ENCODE measurements around the gene FBXW11. TPM values are rescaled to one million over a fixed set of nuclear protein-coding genes. Genes with fewer than 3 reads are reported as not detected.

Gene FBXW11
- total RNA-seq, 1 donor from 2014 or later = 110 TPM

GRCh38 chr5:171834461-171834860 is 172.0 kb downstream of the FBXW11 start:
- peaks cover 10% of the 10 kb centered on the region for H3K36me3 Mint-ChIP-seq (ENCODE audit: unreplicated experiment)
- DNase-seq = no peak
- H3K9me3 Mint-ChIP-seq (ENCODE audit: unreplicated experiment) = no peaks in the 10 kb centered on the region
- no peak for TF ChIP-seq CTCF (IDR thresholded peaks at IDR 0.05; ENCODE audit: partially characterized antibody, unreplicated experiment)
- peaks cover 2% of the 10 kb centered on the region for H3K4me1 Mint-ChIP-seq (ENCODE audit: low read depth, unreplicated experiment)
- no peak overlapping the region for H3K4me3 Mint-ChIP-seq (ENCODE audit: unreplicated experiment)
- no peak overlapping the region for H3K27ac Mint-ChIP-seq (ENCODE audit: unreplicated experiment)
- H3K27me3 Mint-ChIP-seq (ENCODE audit: unreplicated experiment) = peaks cover 6% of the 10 kb centered on the region

- peaks cover 2% of the 10 kb centered on the region for H3K4me1 Mint-ChIP-seq (ENCODE audit: low read depth, unreplicated experiment)
- H3K27me3 Mint-ChIP-seq (ENCODE audit: unreplicated experiment) = peaks cover 3% of the 10 kb centered on the region
- TF ChIP-seq CTCF (IDR thresholded peaks at IDR 0.05; ENCODE audit: partially characterized antibody, unreplicated experiment) = no peak
- no peak for DNase-seq
- peaks cover 10% of the 10 kb centered on the region for H3K36me3 Mint-ChIP-seq (ENCODE audit: unreplicated experiment)
- no peak overlapping the region for H3K27ac Mint-ChIP-seq (ENCODE audit: unreplicated experiment)
- no peak overlapping the region for H3K4me3 Mint-ChIP-seq (ENCODE audit: unreplicated experiment)
- no peaks in the 10 kb centered on the region for H3K9me3 Mint-ChIP-seq (ENCODE audit: unreplicated experiment)
Observed at GRCh38 chr5:171832775-171833174, 173.7 kb downstream of the FBXW11 start.

GRCh38 chr5:171830686-171831085 is 175.8 kb downstream of the FBXW11 start:
- Mint-ChIP-seq H3K36me3 (ENCODE audit: unreplicated experiment) (peaks cover 16% of the 10 kb centered on the region), H3K27ac (ENCODE audit: unreplicated experiment) (no peak overlapping the region), H3K4me3 (ENCODE audit: unreplicated experiment) (no peak overlapping the region), H3K27me3 (ENCODE audit: unreplicated experiment) (peaks cover 4% of the 10 kb centered on the region), H3K9me3 (ENCODE audit: unreplicated experiment) (no peaks in the 10 kb centered on the region), H3K4me1 (ENCODE audit: low read depth, unreplicated experiment) (no peaks in the 10 kb centered on the region)
- TF ChIP-seq CTCF (IDR thresholded peaks at IDR 0.05; ENCODE audit: partially characterized antibody, unreplicated experiment) = no peak
- DNase-seq = no peak

- DNase-seq = no peak
- no peak for TF ChIP-seq CTCF (IDR thresholded peaks at IDR 0.05; ENCODE audit: partially characterized antibody, unreplicated experiment)
- Mint-ChIP-seq H3K9me3 (ENCODE audit: unreplicated experiment) (no peaks in the 10 kb centered on the region), H3K27me3 (ENCODE audit: unreplicated experiment) (peaks cover 2% of the 10 kb centered on the region), H3K36me3 (ENCODE audit: unreplicated experiment) (peaks cover 6% of the 10 kb centered on the region), H3K27ac (ENCODE audit: unreplicated experiment) (no peak overlapping the region), H3K4me1 (ENCODE audit: low read depth, unreplicated experiment) (no peaks in the 10 kb centered on the region), H3K4me3 (ENCODE audit: unreplicated experiment) (no peak overlapping the region)
Observed at GRCh38 chr5:171827162-171827561, 179.3 kb downstream of the FBXW11 start.

GRCh38 chr5:171826132-171826531 is 180.3 kb downstream of the FBXW11 start:
- no peak for TF ChIP-seq CTCF (IDR thresholded peaks at IDR 0.05; ENCODE audit: partially characterized antibody, unreplicated experiment)
- Mint-ChIP-seq H3K36me3 (ENCODE audit: unreplicated experiment) (peaks cover 6% of the 10 kb centered on the region), H3K9me3 (ENCODE audit: unreplicated experiment) (no peaks in the 10 kb centered on the region), H3K27me3 (ENCODE audit: unreplicated experiment) (peaks cover 2% of the 10 kb centered on the region), H3K4me1 (ENCODE audit: low read depth, unreplicated experiment) (no peaks in the 10 kb centered on the region), H3K4me3 (ENCODE audit: unreplicated experiment) (no peak overlapping the region), H3K27ac (ENCODE audit: unreplicated experiment) (no peak overlapping the region)
- DNase-seq = no peak
